A673 (cell line): ENCODE measurements around the gene ANGEL2. TPM values are rescaled to one million over a fixed set of nuclear protein-coding genes. Genes with fewer than 3 reads are reported as not detected.

ENCODE experiments used
- BruUV-seq: library from RNA; stranded (reverse); fragments of 400-500 nt; replicated peaks from 2 replicates; lab custom pipeline; 2021; lab: Mats Ljungman, UMichigan
- CTCF ChIA-PET: fragments of 300-600 bp; sonication (Branson Sonifier 250); formaldehyde crosslinking; loops from one replicate; lab custom pipeline; 2022; ENCODE audit warnings: antibody characterized with exemption; lab: Charles Lee
- POLR2A ChIA-PET: fragments of 300-600 bp; sonication (Branson Sonifier 250); formaldehyde crosslinking; loops from one replicate; lab custom pipeline; 2022; ENCODE audit warnings: antibody characterized with exemption; ENCODE audit not compliant: low non-redundant PET; lab: Charles Lee
- DNase-seq: peaks from one replicate; pipeline ENCODE4 v3.0.0-alpha.2; 2015; ENCODE audit warnings: low spot score
- H3K27ac ChIP-seq: fragments of 200-600 bp; sonication (generic); 2 replicates; pipeline ENCODE4 v1.5.1; 2016; ENCODE audit warnings: mixed run types, low read depth, mild to moderate bottlenecking, mixed read lengths, antibody characterized with exemption, low read length; ENCODE audit not compliant: poor library complexity, severe bottlenecking
- H3K27me3 ChIP-seq: fragments of 200-600 bp; sonication (generic); replicated peaks from 2 replicates; pipeline ENCODE4 v1.6.1; 2017; ENCODE audit warnings: mixed run types, low read depth, mild to moderate bottlenecking, mixed read lengths, antibody characterized with exemption, low read length; ENCODE audit not compliant: insufficient read depth, poor library complexity
- H3K36me3 ChIP-seq: fragments of 200-600 bp; sonication (generic); 2 replicates; pipeline ENCODE4 v1.6.1; 2016; ENCODE audit warnings: mixed run types, mild to moderate bottlenecking, mixed read lengths, antibody characterized with exemption, low read length; ENCODE audit not compliant: insufficient read depth, poor library complexity, severe bottlenecking
- H3K4me1 ChIP-seq: fragments of 200-600 bp; sonication (generic); 2 replicates; pipeline ENCODE4 v1.6.1; 2017; ENCODE audit warnings: mixed run types, mild to moderate bottlenecking, mixed read lengths, antibody characterized with exemption, low read length; ENCODE audit not compliant: insufficient read depth, poor library complexity, severe bottlenecking
- H3K4me3 ChIP-seq: fragments of 200-600 bp; sonication (generic); 2 replicates; pipeline ENCODE4 v1.5.1; 2016; ENCODE audit warnings: low read depth, mixed run types, mild to moderate bottlenecking, mixed read lengths, low read length; ENCODE audit not compliant: poor library complexity, severe bottlenecking
- H3K9me3 ChIP-seq: fragments of 200-600 bp; sonication (generic); 2 replicates; pipeline ENCODE4 v1.6.1; 2016; ENCODE audit warnings: mixed run types, low read depth, mild to moderate bottlenecking, mixed read lengths, antibody characterized with exemption, low read length; ENCODE audit not compliant: poor library complexity, severe bottlenecking
- EZH2 ChIP-seq: fragments of 200-600 bp; sonication (generic); IDR thresholded peaks from 2 replicates; pipeline ENCODE4 v1.6.1; 2017; ENCODE audit warnings: borderline replicate concordance, low read depth, mild to moderate bottlenecking, mixed read lengths, antibody characterized with exemption, low read length; ENCODE audit not compliant: poor library complexity, severe bottlenecking
- intact Hi-C: fragments of 100-400 bp; cut with micrococcal nuclease; formaldehyde crosslinking; loops from one replicate; pipeline ENCODE4 v1.10.0; 2022; ENCODE audit not compliant: unreplicated experiment
- total RNA-seq: library from RNA; stranded (reverse); gene quantifications from 2 replicates; pipeline ENCODE4 v1.2.3, GENCODE V29; 2021
- TF ChIP-seq, protein P1 (sequence below): fragments of 300-800, 200-600 bp; sonication (generic); conservative IDR thresholded peaks from 2 replicates; pipeline ENCODE4 v1.5.1; 2017; ENCODE audit warnings: low read depth, mild to moderate bottlenecking, antibody characterized with exemption, low read length, moderate library complexity, mixed read lengths

Gene ANGEL2
- total RNA-seq, 1 experiment from 2014 or later, result 36.3 TPM

DNA sequence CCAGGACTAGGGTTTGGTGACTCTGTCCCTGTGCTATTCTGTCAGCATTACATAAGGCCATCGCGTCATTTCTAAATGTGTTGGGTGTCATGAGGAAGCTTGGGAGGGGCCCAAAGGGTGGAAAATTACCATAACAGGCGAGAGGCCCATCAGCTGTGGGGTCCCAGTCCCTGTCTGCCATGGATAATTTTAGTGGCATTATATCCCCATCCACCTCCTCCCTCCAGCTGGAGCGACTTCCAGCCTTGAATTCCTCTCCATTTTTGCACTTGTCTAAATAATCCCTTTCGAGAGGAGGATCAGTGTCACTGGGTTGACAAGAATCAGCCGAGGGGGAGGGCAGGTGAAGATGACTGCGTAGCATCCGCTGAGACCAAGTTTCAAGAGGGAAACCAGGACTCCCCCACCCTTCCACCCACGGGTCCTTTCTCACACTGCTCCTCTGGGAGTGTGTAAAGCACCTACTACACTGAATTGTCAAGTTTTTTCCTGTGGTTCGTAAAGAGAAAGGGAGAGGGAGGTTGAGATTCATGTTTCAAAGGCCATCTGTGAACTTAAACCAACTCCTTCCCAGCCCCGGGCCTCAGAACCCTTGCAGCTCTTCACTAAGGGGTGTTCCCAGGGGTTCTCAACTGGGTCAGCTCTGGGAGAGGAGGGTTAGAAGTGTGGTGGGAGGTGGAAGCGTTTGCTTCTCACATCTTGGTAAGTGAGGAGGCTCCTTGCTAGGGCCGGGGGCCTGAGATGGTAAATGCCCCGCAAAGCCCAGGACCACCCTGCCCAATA, 36.1 kb downstream of the ANGEL2 start:
- intact Hi-C loops, result no loop called here
- TF ChIP-seq, protein P1, sequence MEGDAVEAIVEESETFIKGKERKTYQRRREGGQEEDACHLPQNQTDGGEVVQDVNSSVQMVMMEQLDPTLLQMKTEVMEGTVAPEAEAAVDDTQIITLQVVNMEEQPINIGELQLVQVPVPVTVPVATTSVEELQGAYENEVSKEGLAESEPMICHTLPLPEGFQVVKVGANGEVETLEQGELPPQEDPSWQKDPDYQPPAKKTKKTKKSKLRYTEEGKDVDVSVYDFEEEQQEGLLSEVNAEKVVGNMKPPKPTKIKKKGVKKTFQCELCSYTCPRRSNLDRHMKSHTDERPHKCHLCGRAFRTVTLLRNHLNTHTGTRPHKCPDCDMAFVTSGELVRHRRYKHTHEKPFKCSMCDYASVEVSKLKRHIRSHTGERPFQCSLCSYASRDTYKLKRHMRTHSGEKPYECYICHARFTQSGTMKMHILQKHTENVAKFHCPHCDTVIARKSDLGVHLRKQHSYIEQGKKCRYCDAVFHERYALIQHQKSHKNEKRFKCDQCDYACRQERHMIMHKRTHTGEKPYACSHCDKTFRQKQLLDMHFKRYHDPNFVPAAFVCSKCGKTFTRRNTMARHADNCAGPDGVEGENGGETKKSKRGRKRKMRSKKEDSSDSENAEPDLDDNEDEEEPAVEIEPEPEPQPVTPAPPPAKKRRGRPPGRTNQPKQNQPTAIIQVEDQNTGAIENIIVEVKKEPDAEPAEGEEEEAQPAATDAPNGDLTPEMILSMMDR, result no peak
- no peak for TF ChIP-seq EZH2
- BruUV-seq, result no TSS peak
- Histone ChIP-seq H3K27ac (no peak overlapping the region), H3K27me3 (no peaks in the 10 kb centered on the region), H3K9me3 (no peaks in the 10 kb centered on the region), H3K36me3 (no peaks in the 10 kb centered on the region), H3K4me3 (no peak overlapping the region), H3K4me1 (no peaks in the 10 kb centered on the region)
- POLR2A ChIA-PET, result no interaction called here
- no peak for DNase-seq
- CTCF ChIA-PET, result no interaction called here

- Histone ChIP-seq H3K4me1 (no peaks in the 10 kb centered on the region), H3K36me3 (no peaks in the 10 kb centered on the region), H3K9me3 (no peaks in the 10 kb centered on the region), H3K27ac (no peak overlapping the region), H3K4me3 (no peak overlapping the region), H3K27me3 (no peaks in the 10 kb centered on the region)
- BruUV-seq, result no TSS peak
- no peak for DNase-seq
- no peak for TF ChIP-seq EZH2
- TF ChIP-seq, protein P1, result no peak
- intact Hi-C loops, result no loop called here
- ChIA-PET CTCF (no interaction called here), POLR2A (no interaction called here)
Observed at GRCh38 chr1:212977781-212978645, 37.7 kb downstream of the ANGEL2 start.

DNA sequence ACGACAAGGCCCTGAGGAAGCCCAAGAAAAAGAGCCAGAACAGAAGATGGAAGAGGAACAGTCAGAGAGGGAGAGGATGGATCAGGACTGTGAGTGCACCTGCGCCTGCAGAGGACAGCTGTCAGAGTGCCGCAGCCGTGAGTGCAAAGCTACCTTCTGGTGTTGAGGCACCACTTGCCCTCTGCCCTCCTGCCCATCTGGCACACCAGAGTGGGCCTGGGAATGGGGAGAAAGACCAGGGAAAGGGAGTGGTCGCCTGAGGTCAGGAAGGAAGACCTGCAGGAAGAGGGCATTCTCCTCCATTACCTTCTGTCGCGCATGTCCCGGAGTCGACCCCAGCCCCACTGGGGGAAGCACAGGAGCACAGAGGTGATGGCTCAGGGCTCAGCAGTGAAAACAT, 39.1 kb downstream of the ANGEL2 start:
- Histone ChIP-seq H3K36me3 (no peaks in the 10 kb centered on the region), H3K4me1 (no peaks in the 10 kb centered on the region), H3K27me3 (no peaks in the 10 kb centered on the region), H3K9me3 (no peaks in the 10 kb centered on the region), H3K4me3 (no peak overlapping the region), H3K27ac (no peak overlapping the region)
- TF ChIP-seq EZH2, result no peak
- TF ChIP-seq, protein P1, result no peak
- ChIA-PET POLR2A (interaction anchor here (0.8 kb wide), 1 partner anchor 368 kb away, joined by 10 read pairs; the partner anchor contains the start of gene ATF3), CTCF (no interaction called here)
- no peak for DNase-seq
- no TSS peak for BruUV-seq
- intact Hi-C loops, result no loop called here
